GM18508 (cell line): Measurements from ENCODE around the gene RAD51B.

Experiments
- ATAC-seq: cut with Tn5 transposase; IDR thresholded peaks from one replicate; pipeline ENCODE4 v1.9.1; 2021; ENCODE audit warnings: moderate number of reproducible peaks; ENCODE audit not compliant: insufficient read depth, unreplicated experiment

The RAD51B gene

DNA sequence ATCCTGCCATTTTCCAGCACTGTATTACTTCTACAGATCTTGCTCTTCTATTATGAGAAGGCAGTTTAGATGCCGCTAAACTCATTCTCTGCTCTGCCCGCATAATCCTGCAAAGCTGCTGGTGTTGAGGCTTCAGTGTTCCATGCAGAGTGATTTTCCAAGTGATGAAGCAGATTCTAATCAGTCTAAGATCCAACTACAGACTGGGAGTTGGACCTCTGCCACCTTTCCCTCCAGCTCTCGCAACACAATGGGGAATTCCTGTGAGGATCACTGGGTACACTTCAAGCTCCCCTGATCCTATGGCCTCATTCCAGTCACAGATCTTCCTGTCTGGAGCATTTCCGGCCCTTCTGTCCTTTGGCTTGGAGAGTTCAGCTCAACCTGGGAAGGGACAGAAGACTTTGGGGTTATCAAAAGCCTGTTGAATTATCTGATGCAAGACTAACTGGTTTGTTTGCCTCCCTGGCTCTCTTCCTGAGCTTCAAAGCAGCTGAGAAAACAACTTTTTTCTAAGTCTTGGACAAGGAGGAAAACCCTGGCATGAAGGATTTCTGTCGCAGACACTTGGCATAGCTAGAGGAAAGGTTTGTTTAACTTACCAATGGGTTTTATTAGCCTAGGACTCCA lies 639.4 kb downstream of the RAD51B start:
- ATAC-seq = no peak

DNA sequence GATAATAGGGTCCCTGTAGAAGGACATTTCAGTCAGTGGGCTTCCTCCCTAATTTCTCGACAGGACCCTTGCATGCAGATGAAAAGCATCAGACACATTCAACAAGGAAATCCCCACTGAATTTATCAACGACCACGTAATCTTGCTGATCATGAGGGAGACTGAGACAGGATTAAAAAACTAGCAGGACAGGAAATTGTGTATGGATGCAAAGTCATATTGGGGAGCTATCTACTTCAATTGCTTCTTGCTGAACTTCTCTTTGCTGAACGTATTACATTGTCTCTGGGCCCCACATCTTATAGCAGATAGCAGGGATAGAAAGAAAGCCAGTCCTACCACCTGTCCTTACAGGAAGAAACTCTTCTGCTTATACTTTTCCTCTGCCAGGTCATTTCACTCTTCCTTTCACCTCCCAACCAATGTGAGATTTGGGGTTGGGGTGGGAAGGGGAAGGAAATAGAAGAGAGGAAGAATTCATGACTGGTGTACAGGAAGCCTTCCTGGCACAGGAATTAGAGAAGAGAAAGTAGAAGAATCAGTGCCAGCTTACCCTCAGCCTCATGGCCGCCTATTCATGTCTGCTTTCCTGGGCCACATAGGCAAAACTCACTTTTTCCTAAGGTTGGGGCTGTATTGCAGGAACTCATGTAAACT lies 640.0 kb downstream of the RAD51B start:
- ATAC-seq = no peak

DNA sequence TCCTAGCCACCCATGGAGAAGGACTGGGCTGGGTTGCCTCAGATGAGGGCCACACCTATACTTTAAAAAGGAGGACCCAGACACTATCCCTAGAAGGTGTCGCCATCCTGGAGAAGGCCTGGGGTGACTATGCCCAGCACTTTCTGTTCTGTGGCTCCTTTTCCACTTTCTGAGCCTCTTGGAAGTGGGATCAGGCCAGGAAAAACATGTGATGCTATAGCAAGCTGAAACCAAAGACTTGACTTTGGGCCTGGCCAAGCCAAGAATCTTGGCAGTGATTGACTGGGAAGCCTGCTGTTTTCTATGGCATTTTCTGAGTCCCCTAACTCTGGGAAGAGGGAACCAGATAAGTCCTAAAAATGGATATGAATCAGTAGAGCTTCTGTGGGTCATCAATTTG lies 641.0 kb downstream of the RAD51B start:
- no peak for ATAC-seq

DNA sequence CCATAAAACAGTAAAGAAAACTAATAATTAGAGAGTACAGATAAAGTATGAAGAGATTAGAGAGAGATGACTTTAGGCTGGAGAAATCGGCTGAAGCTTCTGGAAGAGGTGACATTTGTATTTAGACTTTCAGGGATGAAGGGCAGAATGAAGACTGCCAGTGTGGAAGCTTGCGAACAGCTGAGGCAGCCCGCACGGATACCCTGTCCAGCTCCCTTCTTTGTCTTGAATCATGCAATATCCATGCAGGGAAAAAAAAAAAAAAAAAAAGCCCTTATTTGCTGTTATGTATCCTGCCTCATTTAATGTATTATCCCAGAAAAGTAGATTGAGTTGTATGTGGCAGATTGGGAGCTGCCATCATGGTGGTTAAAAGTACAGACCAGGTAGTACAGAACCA lies 641.5 kb downstream of the RAD51B start:
- no peak for ATAC-seq

DNA sequence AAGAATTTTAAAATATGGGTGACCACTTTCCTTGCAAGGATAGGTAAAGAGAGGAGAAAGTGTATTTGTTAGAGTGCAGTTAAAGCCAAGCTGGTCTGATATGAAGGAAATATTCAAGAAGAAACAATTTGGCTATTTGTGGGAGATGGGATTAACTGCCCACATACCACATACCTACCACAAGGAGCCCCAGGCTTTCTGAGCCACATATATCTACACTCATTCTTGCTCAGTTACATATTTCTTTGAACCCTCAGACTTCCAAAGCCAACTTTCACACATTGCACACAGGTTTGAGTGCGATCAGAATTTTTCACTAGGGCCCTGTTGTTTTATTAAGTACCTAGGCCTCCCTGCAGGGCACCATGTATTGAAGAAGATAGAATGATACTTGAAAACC lies 643.1 kb downstream of the RAD51B start:
- ATAC-seq = no peak

- no peak for ATAC-seq
These were observed 643.7 kb downstream of the RAD51B start for GRCh38 chr14:68463299-68463698.

- no peak for ATAC-seq
These were observed 644.3 kb downstream of the RAD51B start for GRCh38 chr14:68463705-68464374.

DNA sequence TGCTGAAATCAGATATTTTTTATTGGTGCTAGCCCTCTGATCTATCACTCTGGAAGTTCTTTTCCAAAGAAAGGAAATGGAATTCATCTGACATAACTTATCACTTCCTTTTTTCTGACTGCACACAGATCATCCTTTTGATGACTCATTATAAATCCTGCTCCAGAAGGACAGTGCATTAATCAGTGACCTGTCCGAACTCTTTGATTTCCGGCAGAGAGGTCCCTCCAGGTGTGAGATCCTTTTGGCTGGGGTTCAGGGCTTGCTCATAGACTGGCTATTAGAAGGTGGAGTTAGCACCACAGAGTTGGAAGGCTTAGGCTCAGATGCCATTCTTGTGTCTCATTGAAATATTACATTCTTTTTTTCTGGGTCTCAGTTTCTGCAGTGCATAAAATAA lies 645.1 kb downstream of the RAD51B start:
- no peak for ATAC-seq

DNA sequence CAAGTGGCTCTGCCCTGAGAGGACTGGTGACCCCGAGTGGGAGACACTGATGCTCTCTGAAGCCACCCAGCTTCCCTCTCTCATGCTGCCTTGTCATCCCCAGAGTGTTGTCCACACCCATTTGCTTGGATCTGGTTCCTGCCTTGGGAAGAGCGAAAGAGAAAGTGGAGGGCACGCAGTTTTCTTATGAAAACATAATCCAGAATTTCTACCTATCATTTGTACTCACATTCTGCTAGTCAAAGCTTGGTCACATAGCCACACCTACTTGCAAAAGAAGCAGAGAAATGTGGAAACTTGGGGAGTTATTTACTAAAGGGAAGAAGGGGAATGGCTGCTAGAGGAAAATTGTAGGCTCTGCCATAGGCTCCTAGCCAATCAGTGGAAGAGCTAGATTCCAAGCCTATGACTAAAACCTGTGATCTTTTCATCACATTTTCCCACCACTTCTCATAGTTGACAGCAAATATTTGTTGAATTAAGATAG lies 647.0 kb downstream of the RAD51B start:
- no peak for ATAC-seq

GRCh38 chr14:68467425-68467824 lies 647.8 kb downstream of the RAD51B start:
- no peak for ATAC-seq

GRCh38 chr14:68468437-68469207 lies 649.0 kb downstream of the RAD51B start:
- no peak for ATAC-seq

DNA sequence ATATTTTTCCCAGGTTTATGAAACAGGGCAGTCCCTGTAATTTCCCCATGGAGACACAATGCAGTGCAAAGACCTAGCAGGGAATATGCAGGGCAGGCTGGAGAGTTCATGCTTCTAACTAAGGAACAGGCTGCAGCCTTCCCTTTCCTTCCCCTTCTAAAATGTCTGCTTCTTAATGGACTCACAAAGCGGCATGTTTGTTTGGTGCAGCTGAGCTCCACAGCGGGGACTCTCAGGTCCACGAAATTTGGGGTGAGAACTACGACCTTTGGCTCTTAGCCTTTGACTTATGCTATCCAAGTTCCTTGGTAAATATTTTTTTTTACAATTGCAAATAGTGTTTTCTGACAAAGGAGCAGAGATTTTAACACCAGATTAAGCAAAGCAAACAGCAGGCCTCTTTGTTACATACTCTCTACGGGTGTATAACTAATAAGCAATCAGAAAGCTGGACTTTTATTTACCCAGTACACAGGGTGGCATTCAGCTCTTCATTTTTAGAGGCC lies 649.7 kb downstream of the RAD51B start:
- no peak for ATAC-seq

DNA sequence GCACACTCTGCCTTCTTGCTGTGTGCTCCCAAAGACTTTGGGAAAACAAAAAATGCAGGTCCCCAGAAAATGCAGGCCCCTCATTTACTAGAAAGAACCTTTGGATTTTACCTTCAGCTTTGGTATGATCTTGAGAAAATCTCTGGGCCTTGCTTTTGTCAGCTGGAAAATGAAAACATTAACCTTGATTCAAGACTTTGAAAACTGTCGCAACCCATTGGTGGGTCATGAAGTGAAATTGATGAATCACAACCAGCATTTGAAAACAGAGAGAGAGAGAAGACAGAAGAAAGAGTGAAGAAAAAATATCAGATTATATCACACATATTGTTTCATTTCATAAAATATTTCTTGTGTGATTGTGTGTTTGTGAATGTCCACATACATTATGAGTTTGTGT lies 650.8 kb downstream of the RAD51B start:
- ATAC-seq = no peak

DNA sequence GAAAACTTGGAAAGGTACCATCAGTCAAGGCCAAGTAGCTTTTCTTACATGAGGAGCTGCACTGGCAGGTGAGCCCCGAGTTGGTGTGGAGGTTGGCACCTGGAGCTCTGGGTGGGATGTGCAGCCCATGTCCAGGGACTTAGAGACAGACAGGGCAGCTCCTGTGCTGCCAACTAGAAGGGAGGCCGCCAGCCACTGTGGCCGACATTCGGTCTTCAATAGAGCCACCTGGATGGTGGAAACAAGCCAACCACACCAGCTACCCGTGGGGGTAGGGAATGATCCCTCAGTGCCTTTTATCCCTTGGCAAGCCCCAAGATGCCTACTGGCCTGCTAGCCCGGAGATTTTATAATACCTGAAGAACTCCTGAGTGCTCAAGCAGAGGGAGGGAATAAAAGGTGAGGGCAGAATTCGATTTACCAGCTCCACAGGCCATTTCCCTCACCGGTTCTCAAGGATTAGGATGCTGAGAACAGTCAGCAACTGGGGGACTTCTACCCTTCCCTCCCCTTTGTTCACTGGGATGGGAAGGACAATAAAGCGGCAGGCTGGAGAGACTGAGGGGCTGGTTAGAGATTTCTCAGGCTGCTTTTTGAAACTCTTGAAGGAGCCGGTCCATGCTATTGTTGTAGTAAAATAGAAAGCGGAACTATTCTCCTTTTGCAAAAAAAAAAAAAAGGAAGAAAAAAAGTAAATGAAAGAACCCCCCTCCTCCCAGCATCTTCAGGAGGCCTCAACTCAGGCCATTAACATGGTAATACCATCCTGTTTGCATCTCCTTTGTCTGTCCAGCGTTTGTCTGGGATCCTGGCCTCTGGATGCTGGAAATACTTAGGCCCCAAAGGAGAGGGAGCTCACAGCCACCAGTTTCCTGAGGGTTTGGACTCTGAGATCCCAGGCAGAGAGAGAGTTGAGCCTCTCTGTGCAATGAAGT lies 651.7 kb downstream of the RAD51B start:
- no peak for ATAC-seq

- ATAC-seq = no peak
These were observed 652.5 kb downstream of the RAD51B start for GRCh38 chr14:68471964-68472508.

DNA sequence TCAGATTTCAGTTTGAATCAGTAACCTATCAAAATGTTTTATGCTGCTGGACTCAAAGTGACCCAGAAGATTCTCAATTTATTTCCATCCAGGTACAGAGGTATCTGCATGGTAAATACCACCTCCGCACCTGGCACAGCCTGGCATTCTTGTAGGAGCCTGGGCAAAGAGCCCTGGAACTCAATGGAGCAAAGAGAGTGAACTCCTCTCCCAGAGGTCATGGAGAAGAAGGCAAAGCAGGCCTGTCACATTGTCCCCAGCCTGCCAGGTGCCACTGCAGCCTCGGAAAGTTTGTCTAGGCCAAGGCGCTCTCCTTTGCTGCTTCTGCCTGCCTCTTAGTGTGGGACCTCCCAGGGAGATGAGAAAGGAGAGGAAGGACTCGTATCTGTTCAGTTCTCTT lies 653.5 kb downstream of the RAD51B start:
- ATAC-seq = no peak

DNA sequence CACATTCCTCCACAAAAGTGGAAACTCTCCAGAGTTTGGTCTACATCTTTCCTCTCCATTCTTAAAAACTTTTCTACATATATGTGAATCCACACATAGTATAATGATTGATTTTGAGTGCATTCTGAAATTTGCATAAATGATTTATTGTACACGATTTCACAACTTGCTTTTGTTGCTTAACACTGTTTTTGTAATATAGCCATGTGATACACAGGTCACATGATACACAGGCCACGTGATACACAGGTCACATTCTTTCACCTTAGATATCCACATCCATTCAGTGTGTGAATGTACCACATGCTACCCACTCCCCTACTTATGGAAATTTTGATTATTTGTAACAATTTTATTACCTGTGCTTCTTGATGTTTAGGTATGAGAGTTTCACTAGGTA lies 654.2 kb downstream of the RAD51B start:
- no peak for ATAC-seq

DNA sequence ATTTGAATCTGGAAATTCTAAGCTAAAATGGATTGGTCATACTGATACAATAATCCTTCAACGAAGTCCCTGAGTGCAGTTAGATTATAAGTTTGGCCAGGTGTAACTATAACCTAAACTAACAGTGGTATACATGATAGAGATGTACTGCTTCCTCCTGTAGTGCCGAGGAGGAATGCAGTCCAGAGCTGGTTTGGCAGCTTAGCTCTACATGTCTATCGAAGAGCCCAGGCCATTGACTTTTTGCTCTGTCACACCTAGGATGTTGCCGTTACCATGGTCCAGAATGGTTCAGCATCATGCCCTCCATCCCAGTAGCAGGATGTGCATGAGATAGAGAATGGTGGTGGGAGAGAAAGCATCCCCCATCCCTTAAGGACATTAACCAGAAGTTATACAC lies 655.2 kb downstream of the RAD51B start:
- ATAC-seq = no peak

DNA sequence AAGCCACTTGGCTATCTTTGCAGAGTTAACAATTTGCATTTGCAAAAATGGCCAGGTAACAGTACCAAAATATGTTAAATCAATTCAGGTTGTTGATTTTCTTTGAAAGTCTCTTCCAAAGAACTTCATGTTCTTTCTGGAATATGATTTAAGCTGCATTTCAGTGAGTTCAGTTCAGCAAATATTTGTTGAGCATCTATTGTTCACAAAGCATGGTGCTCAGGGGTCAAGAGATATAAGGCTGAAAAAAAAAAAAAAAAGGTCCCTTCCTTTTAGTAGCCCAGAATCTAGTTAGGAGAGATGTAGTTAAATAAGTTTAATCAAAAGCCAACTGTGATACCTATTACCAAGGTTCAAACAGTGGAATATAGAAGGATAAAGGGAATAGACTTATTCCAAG lies 656.2 kb downstream of the RAD51B start:
- no peak for ATAC-seq
